ENCODE data around the gene SPRYD7.

DNA sequence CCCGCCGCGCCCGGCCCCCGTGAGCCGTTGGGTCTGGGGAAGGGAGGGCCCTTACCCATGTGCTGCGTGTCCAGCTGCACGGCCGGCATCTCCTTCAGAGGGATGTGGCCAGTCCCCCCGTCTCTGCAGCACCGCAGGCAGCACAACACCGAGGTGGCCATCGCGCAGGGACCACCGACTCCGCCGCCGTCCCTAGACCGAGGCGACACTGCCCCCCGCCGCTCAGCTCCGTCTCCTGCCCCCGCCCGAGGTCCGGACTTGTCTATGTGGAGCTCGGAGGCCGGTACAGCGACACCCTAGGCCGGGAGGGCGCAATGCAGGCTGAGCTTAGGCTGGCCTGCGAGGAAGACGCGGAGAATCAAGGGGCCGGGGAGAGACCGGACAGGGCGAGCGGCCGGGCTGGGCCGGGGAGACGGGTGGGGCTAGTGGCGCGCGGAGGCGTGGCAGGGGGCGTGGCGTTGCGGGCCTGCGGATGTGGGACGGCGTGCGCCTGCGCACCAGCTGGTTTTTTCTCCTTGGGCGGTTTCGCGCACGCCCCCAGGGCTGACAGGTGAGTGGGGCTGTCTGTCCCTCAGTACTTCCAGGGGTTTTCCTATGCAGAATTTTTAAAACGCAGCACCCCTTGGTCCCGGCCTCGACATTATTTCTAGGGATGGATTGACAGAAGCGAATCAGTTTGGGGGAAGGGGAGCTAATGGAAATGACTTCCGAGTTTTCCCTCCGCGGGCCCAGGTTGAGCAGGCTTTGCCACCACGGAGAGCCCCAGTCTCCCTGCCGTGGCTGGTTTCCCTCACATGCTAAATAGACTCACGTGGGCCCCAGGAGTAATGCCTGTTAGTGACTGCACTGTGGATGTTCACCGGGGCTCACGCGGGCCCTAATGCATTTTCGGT, at the start of gene SPRYD7:
- TF ChIP-seq EP300 (IDR thresholded peaks at IDR 0.05; ENCODE audit: borderline replicate concordance in 1 of 2, low read depth in 1 of 2, low read length in 1 of 2) = peak in 1 of 2 experiments; percentile 35; a peak in 1 of 4 replicates
- TF ChIP-seq, protein P1, sequence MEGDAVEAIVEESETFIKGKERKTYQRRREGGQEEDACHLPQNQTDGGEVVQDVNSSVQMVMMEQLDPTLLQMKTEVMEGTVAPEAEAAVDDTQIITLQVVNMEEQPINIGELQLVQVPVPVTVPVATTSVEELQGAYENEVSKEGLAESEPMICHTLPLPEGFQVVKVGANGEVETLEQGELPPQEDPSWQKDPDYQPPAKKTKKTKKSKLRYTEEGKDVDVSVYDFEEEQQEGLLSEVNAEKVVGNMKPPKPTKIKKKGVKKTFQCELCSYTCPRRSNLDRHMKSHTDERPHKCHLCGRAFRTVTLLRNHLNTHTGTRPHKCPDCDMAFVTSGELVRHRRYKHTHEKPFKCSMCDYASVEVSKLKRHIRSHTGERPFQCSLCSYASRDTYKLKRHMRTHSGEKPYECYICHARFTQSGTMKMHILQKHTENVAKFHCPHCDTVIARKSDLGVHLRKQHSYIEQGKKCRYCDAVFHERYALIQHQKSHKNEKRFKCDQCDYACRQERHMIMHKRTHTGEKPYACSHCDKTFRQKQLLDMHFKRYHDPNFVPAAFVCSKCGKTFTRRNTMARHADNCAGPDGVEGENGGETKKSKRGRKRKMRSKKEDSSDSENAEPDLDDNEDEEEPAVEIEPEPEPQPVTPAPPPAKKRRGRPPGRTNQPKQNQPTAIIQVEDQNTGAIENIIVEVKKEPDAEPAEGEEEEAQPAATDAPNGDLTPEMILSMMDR (IDR thresholded peaks at IDR 0.05) = peak; percentile 84
- TF ChIP-seq, protein P2, sequence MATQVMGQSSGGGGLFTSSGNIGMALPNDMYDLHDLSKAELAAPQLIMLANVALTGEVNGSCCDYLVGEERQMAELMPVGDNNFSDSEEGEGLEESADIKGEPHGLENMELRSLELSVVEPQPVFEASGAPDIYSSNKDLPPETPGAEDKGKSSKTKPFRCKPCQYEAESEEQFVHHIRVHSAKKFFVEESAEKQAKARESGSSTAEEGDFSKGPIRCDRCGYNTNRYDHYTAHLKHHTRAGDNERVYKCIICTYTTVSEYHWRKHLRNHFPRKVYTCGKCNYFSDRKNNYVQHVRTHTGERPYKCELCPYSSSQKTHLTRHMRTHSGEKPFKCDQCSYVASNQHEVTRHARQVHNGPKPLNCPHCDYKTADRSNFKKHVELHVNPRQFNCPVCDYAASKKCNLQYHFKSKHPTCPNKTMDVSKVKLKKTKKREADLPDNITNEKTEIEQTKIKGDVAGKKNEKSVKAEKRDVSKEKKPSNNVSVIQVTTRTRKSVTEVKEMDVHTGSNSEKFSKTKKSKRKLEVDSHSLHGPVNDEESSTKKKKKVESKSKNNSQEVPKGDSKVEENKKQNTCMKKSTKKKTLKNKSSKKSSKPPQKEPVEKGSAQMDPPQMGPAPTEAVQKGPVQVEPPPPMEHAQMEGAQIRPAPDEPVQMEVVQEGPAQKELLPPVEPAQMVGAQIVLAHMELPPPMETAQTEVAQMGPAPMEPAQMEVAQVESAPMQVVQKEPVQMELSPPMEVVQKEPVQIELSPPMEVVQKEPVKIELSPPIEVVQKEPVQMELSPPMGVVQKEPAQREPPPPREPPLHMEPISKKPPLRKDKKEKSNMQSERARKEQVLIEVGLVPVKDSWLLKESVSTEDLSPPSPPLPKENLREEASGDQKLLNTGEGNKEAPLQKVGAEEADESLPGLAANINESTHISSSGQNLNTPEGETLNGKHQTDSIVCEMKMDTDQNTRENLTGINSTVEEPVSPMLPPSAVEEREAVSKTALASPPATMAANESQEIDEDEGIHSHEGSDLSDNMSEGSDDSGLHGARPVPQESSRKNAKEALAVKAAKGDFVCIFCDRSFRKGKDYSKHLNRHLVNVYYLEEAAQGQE (IDR thresholded peaks at IDR 0.05; ENCODE audit: low read depth, low read length) = 0 out of 2 replicates have a peak, but pooled peaks have one; percentile 6
- TF ChIP-seq NFIC (IDR thresholded peaks at IDR 0.05; ENCODE audit: borderline replicate concordance) = no peak
- peak; percentile 46 for TF ChIP-seq RAD21 (IDR thresholded peaks at IDR 0.05; ENCODE audit: low read length)

Data from SK-N-SH (cell line).